HG02763 (cell line): ENCODE results near the gene AKAP13.
"Not testable (repeated sequence)": the region's sequence is repeated elsewhere in the genome, so short reads cannot be mapped to it uniquely, and the experiment has no call there.

Experiments
- ATAC-seq: cut with Tn5 transposase; IDR thresholded peaks from one replicate; pipeline ENCODE4 v1.9.1; 2021; ENCODE audit warnings: mild to moderate bottlenecking, moderate library complexity; ENCODE audit not compliant: unreplicated experiment

Gene AKAP13

GRCh38 chr15:85584872-85585271 is 204.5 kb downstream of the AKAP13 start:
- no peak for ATAC-seq

DNA sequence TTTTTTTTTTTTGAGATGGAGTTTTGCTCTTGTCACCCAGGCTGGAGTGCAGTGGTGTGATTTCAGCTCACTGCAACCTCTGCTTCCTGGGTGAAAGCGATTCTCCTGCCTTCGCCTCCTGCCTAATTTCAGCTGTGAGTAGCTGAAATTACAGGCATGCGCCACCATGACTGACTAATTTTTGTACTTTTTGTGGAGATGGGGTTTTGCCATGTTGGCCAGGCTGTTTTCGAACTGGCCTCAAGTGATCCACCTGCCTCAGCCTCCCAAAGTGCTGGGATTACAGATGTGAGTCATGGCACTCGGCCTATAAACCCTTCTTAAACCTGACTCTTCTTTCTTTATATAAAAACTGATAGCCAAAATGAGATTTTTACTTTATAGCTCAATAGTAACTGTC is 205.8 kb downstream of the AKAP13 start:
- ATAC-seq = not testable (repeated sequence)

DNA sequence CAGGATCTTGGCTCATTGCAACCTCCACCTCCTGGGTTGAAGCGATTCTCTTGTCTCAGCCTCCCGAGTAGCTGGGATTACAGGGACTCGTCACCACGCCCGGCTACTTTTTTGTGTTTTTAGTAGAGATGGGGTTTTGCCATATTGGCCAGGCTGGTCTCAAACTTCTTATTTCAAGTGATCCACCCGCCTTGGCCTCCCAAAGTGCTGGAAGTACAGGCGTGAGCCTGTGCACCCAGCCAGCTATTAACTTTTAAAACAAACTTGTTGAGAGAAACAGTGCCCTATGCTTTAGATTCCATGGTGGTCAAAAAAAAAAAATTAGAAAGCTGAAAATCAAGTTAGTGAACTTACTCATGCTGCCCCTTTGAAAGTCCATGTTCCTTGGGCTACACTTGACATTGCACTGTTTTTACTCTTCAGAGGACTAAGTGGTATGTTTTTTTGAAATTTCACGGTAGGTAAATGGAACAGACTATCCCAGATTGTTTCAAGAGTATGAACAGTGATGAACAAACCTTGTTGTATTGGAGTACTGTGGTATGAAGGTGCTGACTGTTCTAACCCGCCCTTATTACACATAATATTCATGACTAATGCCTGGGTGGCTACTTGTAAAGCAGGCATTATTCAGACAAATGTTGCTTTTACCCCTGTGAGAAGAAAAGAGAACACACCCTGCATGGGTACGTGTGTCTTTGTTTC is 207.5 kb downstream of the AKAP13 start:
- ATAC-seq = no peak

GRCh38 chr15:85588677-85589076 is 208.3 kb downstream of the AKAP13 start:
- ATAC-seq = no peak

GRCh38 chr15:85589851-85590250 is 209.4 kb downstream of the AKAP13 start:
- no peak for ATAC-seq

- ATAC-seq = no peak
Observed at GRCh38 chr15:85591622-85592021, 211.2 kb downstream of the AKAP13 start.

DNA sequence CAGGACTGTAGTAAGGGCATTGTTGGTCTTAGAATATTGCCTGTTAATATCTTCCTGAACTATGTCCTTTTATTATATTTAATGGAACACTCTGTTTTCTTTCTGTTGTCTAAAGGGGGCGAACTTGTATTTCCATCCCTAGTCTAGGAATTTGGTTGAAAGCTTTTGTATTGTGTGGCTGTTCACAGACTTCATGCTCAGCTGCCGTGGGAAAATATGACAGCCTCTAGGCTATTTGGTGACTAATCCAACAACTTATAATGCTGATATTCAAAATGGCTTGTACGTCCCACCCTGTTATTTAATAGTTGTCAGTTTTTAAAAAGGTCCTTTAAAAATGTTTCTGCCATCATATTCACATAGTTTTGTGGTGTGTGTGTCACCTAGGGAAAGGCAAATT is 211.7 kb downstream of the AKAP13 start:
- ATAC-seq = no peak

DNA sequence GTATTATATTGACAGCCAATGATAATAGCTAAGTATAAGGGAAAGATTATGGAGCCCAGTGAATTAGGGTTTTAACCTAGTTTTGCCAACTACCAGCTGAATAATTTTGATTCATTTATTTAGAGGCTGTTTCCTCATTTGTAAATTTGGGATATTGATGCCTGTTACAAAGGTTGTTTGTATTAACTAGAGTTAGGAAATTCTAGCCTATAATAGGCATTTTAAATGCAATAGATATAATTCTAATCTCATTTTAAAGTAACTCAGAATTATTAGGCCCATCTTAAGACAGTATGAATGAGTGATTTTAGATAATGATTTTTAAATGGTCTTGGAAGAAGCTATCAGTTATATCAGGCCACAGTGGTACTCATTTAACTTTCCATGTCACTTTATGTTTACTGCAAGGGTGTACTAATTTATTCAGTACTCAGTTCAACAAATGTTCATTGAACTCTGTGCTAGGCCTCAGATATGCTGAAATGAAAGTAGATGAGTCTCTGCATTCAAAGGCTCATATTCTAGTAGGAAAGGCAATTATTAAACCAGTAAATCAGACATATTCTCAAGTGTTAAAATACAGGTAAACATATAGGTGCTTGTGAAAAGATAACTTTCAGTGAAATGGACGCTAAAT is 213.5 kb downstream of the AKAP13 start:
- no peak for ATAC-seq

DNA sequence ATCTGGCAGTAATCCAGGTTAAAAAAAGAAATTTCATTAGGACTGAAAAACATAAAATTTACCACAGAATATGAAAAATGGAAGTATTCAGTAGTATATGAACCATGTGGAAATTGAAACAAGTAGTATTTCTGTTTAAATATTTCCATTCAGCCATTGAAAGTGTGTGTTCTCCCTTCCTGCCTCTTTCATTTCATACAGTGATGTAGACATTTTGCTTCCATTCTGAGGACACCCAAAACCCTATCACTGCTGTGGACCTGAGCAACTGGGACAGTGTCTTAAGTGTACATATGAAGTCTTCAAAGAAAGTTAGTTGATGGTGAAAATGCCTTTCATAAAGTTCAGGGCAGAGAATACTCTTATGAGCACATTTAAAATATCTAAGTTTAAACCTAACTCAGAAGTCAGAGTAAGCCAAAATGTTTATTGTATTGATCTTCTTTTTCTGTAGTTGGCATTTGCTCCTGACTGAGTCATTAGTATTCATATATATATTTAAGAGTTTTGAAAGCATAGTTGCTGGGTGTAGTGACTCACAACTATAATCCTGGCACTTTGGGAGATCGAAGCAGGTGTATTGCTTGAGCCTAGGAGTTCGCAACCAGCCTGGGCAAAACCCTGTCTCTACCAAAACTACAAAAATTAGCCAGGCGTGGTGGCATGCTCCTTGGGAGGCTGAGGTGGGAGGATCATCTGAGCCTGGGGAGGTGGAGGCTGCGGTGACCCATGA is 215.6 kb downstream of the AKAP13 start:
- ATAC-seq = no peak

- no peak for ATAC-seq
Observed at GRCh38 chr15:85597155-85597815, 216.9 kb downstream of the AKAP13 start.

GRCh38 chr15:85598219-85598618 is 217.8 kb downstream of the AKAP13 start:
- no peak for ATAC-seq

- ATAC-seq = no peak
Observed at GRCh38 chr15:85598718-85599398, 218.5 kb downstream of the AKAP13 start.

- no peak for ATAC-seq
Observed at GRCh38 chr15:85600001-85600400, 219.6 kb downstream of the AKAP13 start.

DNA sequence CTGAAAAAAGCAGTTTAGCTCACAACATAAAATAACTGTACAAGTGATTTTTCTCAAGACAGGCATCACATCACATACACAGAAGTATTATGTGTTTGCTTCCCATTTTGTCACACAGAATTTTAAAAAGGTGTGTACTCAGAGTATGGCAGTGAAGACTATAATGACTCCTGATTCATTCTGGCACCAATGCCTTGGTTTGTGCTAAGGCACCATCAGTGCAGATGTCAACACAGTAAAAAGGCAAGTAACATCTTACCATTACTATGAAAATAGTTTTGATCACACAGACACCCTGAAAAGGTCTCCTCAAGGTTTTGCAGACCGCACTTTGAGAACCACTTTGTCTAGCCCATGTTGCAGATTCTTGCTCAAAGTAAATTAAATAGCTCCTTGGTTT is 222.8 kb downstream of the AKAP13 start:
- no peak for ATAC-seq

DNA sequence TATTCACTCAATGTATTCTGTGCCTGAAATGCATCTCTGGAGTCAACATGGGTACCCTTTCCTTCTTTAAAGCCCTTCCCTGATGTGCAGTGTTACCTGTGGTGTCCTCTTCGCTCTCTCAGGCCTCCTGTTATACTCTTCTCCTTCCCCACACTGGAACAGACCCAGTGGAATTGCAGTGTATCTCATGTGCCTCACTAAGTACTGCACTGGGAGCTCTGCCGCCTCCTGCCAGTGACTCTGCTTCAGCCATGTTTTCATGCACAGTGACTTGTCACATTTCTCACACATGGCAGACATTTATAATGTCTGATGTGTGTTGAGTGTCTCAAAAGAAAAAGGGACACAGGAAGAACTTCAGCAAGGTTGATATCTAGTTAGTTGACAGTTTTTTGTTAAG is 223.3 kb downstream of the AKAP13 start:
- no peak for ATAC-seq

DNA sequence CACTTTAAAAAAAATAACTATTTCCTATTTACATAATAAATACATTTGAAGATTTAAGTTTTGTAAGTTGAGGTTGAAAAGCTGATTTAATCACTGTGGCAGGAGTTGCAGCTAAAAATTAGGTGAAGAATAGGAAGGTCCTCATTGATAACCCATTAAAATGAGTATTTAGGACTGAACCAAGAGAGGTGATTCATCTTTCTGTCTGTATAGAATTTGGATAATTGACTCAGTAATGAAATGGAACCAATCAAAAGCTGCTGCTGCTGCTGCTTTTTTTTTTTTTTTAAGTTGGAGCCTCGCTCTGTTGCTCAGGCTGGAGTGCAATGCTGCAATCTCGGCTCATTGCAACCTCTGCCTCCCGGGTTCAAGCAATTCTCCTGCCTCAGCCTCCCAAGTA is 223.8 kb downstream of the AKAP13 start:
- no peak for ATAC-seq

DNA sequence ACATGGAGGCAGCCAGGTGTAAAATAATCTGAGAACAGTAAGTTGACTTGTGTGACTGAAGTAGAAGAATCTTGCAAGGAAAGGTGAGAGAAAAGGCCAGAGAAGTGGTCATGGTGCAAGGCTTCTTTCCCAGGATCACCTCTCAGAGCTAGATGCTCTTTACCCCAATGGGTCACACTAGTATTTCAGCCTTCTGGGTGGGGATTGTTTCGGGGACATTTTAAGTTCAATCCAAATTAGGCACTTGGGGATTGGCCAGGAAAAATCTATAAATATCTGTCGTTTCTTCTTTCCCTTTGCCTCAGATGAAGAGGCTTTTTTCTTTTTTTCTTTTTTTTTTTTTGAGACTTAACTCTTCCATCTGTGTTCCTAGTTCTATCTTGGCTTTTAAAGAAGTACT is 226.3 kb downstream of the AKAP13 start:
- ATAC-seq = no peak

DNA sequence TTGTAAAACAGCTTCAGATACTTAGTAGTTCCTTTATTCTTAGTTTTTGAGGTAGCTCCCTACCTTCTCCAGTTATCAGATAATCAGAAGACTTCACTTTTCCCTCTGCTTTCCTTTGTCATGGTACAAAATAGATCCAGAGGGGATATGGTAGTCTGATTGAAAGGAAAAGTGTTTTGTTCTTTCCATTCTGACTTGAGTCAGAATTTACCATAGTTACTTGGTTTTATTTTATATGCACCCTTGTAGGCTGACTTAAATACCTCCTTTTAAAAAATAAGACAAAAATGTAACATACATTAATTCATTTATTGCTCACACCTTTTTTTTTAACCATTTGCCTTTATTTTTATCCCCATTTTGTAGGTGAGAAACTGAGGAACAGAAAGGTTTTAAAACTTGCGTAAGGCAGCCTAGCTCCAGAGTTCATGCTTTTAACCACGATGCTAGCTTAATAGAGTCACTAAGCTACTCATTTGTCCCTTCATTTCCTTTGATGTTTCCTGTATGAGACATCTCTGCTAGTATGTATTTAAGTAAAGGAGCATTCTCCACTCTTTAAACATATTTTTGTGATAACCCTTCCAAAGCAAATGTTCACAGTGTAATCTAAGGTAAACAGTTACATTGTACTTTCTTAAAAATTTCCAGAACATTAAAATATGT is 226.9 kb downstream of the AKAP13 start:
- ATAC-seq = no peak

DNA sequence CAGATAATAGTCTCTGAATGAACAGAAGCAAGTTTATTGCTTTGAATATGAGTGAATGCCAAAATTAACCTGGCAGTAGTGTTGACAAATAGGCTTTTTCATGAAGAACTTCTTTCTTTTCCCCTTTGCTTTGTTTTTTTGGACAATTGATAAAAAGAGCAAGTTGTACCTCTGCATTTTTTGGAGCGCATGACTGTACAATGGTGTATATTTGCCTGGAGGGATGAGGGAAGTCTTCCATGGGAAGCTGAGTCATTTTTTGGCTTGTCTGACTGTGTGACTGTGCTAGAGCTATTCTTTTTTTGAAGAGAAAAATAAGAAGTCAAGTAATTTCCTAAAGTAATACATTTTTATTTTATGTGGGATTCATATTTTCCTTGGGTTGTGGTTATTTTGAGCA is 227.4 kb downstream of the AKAP13 start:
- no peak for ATAC-seq

GRCh38 chr15:85609492-85609891 is 229.1 kb downstream of the AKAP13 start:
- no peak for ATAC-seq
